Pancreas (tissue), 10 donors: ENCODE data around the gene SART3. TPM values are rescaled to one million over a fixed set of nuclear protein-coding genes. Genes with fewer than 3 reads are reported as not detected.
A peak's percentile ranks its signal among the peaks of the same experiment; 100 is the strongest.

Source experiments
- ATAC-seq, 4 donors: fragments of 200-7000 bp; cut with Tn5 transposase; one replicate each; pipeline versions ENCODE4 v1.8.0 to v1.9.1; 2020; ENCODE audit warnings: mild to moderate bottlenecking in 4 of 4, moderate library complexity in 4 of 4
- DNase-seq, 6 donors: peaks; one replicate each; pipeline ENCODE4 v3.0.0-alpha.2; 2020
- FAIRE-seq: peaks from 2 replicates; lab custom pipeline; 2012; peaks lifted over from hg19 to GRCh38; lab: Jason Lieb, UNC
- H3K27ac ChIP-seq, 4 donors: fragments of 200-600 bp; sonication (generic); 1 replicate in 3 of 4; 2 replicates in 1 of 4; pipeline versions ENCODE4 v1.5.0 to v1.8.0; 2020
- H3K27me3 ChIP-seq, 4 donors: fragments of 200-600 bp; one replicate each; pipeline ENCODE4 v1.8.0; 2021
- H3K36me3 ChIP-seq, 3 donors: fragments of 200-600 bp; sonication (generic) in 1 of 3; one replicate each; pipeline versions ENCODE4 v1.5.0 to v1.8.0; 2020 to 2021
- H3K4me1 ChIP-seq, 3 donors: fragments of 200-600 bp; one replicate each; pipeline ENCODE4 v1.8.0; 2021
- H3K4me3 ChIP-seq, 4 donors: fragments of 200-600 bp; sonication (generic) in 2 of 4; one replicate each; pipeline versions ENCODE4 v1.5.0 to v1.8.0; 2020 to 2021
- H3K9me3 ChIP-seq, 4 donors: fragments of 200-600 bp; one replicate each; pipeline ENCODE4 v1.8.0; 2021
- WGBS, 2 donors: extraction: QIAGEN DNeasy Blood & Tissue Kit; methylation state at CpG; one replicate each; pipeline ENCODE4 v1.1.7; 2013; 5-methylcytosine and 5-hydroxymethylcytosine counted together
- intact Hi-C, 3 donors: fragments of 100-400 bp; cut with DNase I; formaldehyde crosslinking; loops; one replicate each; pipeline versions ENCODE4 v1.11.1 to v1.14.2; 2022
- polyA plus RNA-seq, 2 donors: library from polyadenylated mRNA; stranded (reverse); fragments of 200-250 nt; gene quantifications; one replicate each; pipeline ENCODE4 v1.2.3, GENCODE V29; 2013
- total RNA-seq, 6 donors: library from RNA; stranded (reverse); fragmentation: NEBNext Ultra II Directional in 4 of 6; extraction: Animal tissue kit (Norgen Biotek cat#: 25700) in 4 of 6; gene quantifications; one replicate each; pipeline versions ENCODE4 v1.2.1 to v1.2.4, GENCODE V29; 2021 to 2023
- TF ChIP-seq, protein P1 (sequence below), 4 donors: fragments of 200-600 bp; sonication (generic) in 3 of 4; IDR thresholded peaks; one replicate each; pipeline versions ENCODE4 v1.5.0 to v1.8.0; 2021; ENCODE audit warnings: antibody characterized with exemption in 4 of 4
- donor health status: healthy with polysubstance abuse.
- donor health status: DM: no; HTN: no; CAD: no; lungs with moderate emphysema.
- donor health status: DM: no; HTN: no; CAD: no.
- donor health status: control.
- donor health status: control.
- donor health status: Bipolar disorder and iron deficiency.
- donor health status: DM: yes; HTN: yes; CAD: no.
- donor health status: DM: no; HTN: no; CAD: no.
- donor health status: DM: no; HTN: no; CAD: no.
- donor health status: DM: yes; HTN: yes; CAD: no.

SART3 gene
- total and polyA plus RNA-seq, 8 donors, result 13.9 to 23.4 (median 16.7) TPM

DNA sequence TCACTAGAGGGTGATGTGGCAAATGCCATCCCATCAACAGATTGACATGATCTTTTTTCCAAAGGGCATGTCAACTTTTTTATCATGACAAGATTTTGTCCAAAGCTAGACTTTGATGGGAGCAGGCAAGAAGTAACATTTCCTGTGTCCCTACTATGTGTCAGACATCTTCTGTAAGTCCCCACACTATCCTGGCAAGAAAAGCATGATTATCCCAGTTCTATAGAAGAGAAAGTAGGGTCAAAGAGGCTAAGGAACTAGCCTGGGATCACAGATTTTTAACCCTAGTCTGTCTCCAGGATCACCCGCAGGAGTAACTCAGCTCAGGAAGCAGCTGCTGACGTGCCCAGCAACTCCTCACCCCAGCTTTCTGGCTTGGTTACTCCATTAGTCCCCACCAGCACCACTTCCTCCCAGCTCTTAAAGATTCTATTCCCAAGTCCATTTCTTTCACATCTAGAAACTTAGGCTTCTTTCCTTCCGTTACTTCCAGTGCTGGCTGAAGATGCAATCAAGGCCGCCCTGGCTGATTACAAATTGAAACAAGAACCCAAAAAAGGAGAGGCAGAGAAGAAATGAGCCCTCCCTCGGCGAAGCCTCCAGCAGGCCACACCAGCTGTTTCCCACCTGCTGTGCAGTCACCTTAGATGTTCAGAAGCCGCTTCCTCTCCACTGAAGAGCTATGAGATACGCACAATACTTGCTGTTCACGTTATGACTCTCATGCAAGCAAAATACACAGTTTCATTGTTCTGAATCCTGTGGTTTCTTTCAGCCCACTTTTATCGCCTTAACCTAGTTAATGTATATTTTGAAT lies 7.6 kb upstream of the SART3 start:
- Histone ChIP-seq H3K9me3 (no peaks in the 10 kb centered on the region), H3K4me3 (no peak overlapping the region), H3K27me3 (no peaks in the 10 kb centered on the region), H3K27ac (peak overlapping the region in 3 of 4 donors; percentile 33 to 55 (median 52)), H3K4me1 (peaks cover 5 to 13% (median 10%) of the 10 kb centered on the region in 3 donors), H3K36me3 (peaks cover 0 to 49% (median 7%) of the 10 kb centered on the region in 3 donors)
- FAIRE-seq (no peak), DNase-seq (no peak), ATAC-seq (no peak)
- TF ChIP-seq, protein P1, sequence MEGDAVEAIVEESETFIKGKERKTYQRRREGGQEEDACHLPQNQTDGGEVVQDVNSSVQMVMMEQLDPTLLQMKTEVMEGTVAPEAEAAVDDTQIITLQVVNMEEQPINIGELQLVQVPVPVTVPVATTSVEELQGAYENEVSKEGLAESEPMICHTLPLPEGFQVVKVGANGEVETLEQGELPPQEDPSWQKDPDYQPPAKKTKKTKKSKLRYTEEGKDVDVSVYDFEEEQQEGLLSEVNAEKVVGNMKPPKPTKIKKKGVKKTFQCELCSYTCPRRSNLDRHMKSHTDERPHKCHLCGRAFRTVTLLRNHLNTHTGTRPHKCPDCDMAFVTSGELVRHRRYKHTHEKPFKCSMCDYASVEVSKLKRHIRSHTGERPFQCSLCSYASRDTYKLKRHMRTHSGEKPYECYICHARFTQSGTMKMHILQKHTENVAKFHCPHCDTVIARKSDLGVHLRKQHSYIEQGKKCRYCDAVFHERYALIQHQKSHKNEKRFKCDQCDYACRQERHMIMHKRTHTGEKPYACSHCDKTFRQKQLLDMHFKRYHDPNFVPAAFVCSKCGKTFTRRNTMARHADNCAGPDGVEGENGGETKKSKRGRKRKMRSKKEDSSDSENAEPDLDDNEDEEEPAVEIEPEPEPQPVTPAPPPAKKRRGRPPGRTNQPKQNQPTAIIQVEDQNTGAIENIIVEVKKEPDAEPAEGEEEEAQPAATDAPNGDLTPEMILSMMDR (IDR thresholded peaks at IDR 0.05), result no peak
- 88 to 91% methylated on average over 10 of the region's 10 CpGs for WGBS, 2 donors
- intact Hi-C loops, result loop anchor here in 1 of 3 donors (10.0 kb wide), 1 partner anchor 236 kb away; no protein-coding TSS in a partner anchor

- DNase-seq (no peak), FAIRE-seq (no peak)
- intact Hi-C loops, result loop anchor here in 1 of 3 donors (10.0 kb wide), 1 partner anchor 237 kb away; no protein-coding TSS in a partner anchor
Measured at GRCh38 chr12:108567406-108568337, 6.7 kb upstream of the SART3 start.

GRCh38 chr12:108566452-108566851 lies 5.5 kb upstream of the SART3 start:
- no peak for ATAC-seq
- TF ChIP-seq, protein P1 (IDR thresholded peaks at IDR 0.05), result no peak
- Histone ChIP-seq H3K4me3 (no peak overlapping the region), H3K4me1 (peaks cover 5 to 13% (median 10%) of the 10 kb centered on the region in 3 donors), H3K27ac (peak overlapping the region in 3 of 4 donors; percentile 8 to 49 (median 47)), H3K27me3 (no peaks in the 10 kb centered on the region), H3K36me3 (peaks cover 0 to 49% (median 7%) of the 10 kb centered on the region in 3 donors), H3K9me3 (no peaks in the 10 kb centered on the region)
- no peak for DNase-seq
- no peak for FAIRE-seq
- 93 to 96% methylated on average over 4 of the region's 4 CpGs for WGBS, 2 donors
- intact Hi-C loops, result loop anchor here in 1 of 3 donors (10.0 kb wide), 1 partner anchor 238 kb away; no protein-coding TSS in a partner anchor

More at GRCh38 chr12:108567406-108568337, 6.7 kb upstream of the SART3 start:
- TF ChIP-seq, protein P1 (IDR thresholded peaks at IDR 0.05), result no peak
- Histone ChIP-seq H3K4me1 (peaks cover 5 to 13% (median 10%) of the 10 kb centered on the region in 3 donors), H3K4me3 (no peak overlapping the region), H3K27ac (peak overlapping the region in 3 of 4 donors; percentile 33 to 55 (median 52)), H3K36me3 (peaks cover 0 to 49% (median 7%) of the 10 kb centered on the region in 3 donors), H3K9me3 (no peaks in the 10 kb centered on the region), H3K27me3 (no peaks in the 10 kb centered on the region)
- WGBS, 2 donors, result 66 to 73% methylated on average over 7 of the region's 7 CpGs
- ATAC-seq, result peak in 1 of 4 donors; percentile 20

DNA sequence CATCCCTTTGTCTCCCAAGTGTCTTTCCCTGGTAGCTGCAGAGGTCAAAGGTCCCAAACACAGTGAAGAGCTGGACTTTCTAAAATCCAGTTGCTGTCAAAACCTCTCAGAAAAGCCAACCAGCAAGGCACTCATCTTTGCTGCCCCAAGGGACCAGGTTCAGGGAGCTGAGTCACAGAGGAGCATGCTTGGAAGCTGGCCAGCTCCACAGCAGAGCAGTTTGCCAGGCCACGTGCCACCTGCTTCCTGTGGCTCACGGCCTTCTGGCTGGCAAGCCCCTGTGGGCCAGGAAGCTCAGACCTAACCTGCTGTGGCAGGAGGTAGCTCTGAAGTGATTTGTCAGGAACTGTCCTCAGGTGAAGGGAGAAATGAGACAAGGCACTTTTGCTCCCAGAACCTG lies 5.0 kb upstream of the SART3 start:
- H3K27ac ChIP-seq, result peak overlapping the region in 3 of 4 donors; percentile 8 to 49 (median 47)
- WGBS, 2 donors, result 3% methylated on average over 2 of the region's 2 CpGs
- no peaks in the 10 kb centered on the region for H3K27me3 ChIP-seq
- H3K4me1 ChIP-seq, result peaks cover 5 to 13% (median 10%) of the 10 kb centered on the region in 3 donors
- intact Hi-C loops, result loop anchor here in 1 of 3 donors (10.0 kb wide), 1 partner anchor 239 kb away; no protein-coding TSS in a partner anchor
- H3K9me3 ChIP-seq, result no peaks in the 10 kb centered on the region
- FAIRE-seq (no peak), DNase-seq (peak; percentile 81 to 95 (median 89)), ATAC-seq (peak; percentile 18 to 41 (median 24))
- H3K36me3 ChIP-seq, result peaks cover 0 to 49% (median 7%) of the 10 kb centered on the region in 3 donors
- no peak overlapping the region for H3K4me3 ChIP-seq
- TF ChIP-seq, protein P1 (IDR thresholded peaks at IDR 0.05), result no peak
